GM21381 (cell line): Measurements from ENCODE around the gene HAGHL.
"Not testable (repeated sequence)": the region's sequence is repeated elsewhere in the genome, so short reads cannot be mapped to it uniquely, and the experiment has no call there.

ENCODE experiments used
- ATAC-seq: cut with Tn5 transposase; IDR thresholded peaks from one replicate; pipeline ENCODE4 v1.9.1; 2021; ENCODE audit warnings: mild to moderate bottlenecking, moderate library complexity; ENCODE audit not compliant: unreplicated experiment

The HAGHL gene

GRCh38 chr16:751152-752006, 24.5 kb downstream of the HAGHL start:
- no peak for ATAC-seq

GRCh38 chr16:752007-752312, 25.1 kb downstream of the HAGHL start:
- ATAC-seq, result no peak

GRCh38 chr16:754121-754607, 27.3 kb downstream of the HAGHL start:
- ATAC-seq, result not testable (repeated sequence)

- ATAC-seq, result no peak
Measured at GRCh38 chr16:754656-755055, 27.8 kb downstream of the HAGHL start.

GRCh38 chr16:756428-756827, 29.5 kb downstream of the HAGHL start:
- no peak for ATAC-seq

- ATAC-seq, result no peak
Measured at GRCh38 chr16:759110-759910, 32.4 kb downstream of the HAGHL start.

GRCh38 chr16:760065-760464, 33.2 kb downstream of the HAGHL start:
- ATAC-seq, result no peak

GRCh38 chr16:760545-761343, 33.8 kb downstream of the HAGHL start, which contains the start of gene MSLN:
MSLN (plus strand) TSS chr16:760734; CDS start chr16:762681, 1,947 bp downstream.
- ATAC-seq, result no peak

GRCh38 chr16:761625-762513, 35.0 kb downstream of the HAGHL start:
- ATAC-seq, result no peak

- ATAC-seq, result no peak
Measured at GRCh38 chr16:762595-763268, 35.8 kb downstream of the HAGHL start.

GRCh38 chr16:763369-764183, 36.7 kb downstream of the HAGHL start:
- no peak for ATAC-seq

GRCh38 chr16:764184-764750, 37.4 kb downstream of the HAGHL start:
- ATAC-seq, result no peak

- ATAC-seq, result no peak
Measured at GRCh38 chr16:764848-765487, 38.1 kb downstream of the HAGHL start.

- no peak for ATAC-seq
Measured at GRCh38 chr16:765488-765865, 38.6 kb downstream of the HAGHL start.

GRCh38 chr16:766008-766819, 39.3 kb downstream of the HAGHL start:
- no peak for ATAC-seq

- ATAC-seq, result no peak
Measured at GRCh38 chr16:766820-767640, 40.1 kb downstream of the HAGHL start.
